Keratinocyte (primary cell): Measurements from ENCODE around the gene MAGI2. TPM values are rescaled to one million over a fixed set of nuclear protein-coding genes. Genes with fewer than 3 reads are reported as not detected.

ENCODE experiments used
- DNase-seq: peaks from one replicate; pipeline ENCODE4 v3.0.0-alpha.2; 2011; ENCODE audit warnings: low read depth, missing footprints, low spot score
- FAIRE-seq: peaks from 2 replicates; lab custom pipeline; 2011; peaks lifted over from hg19 to GRCh38; lab: Jason Lieb, UNC
- H2AFZ ChIP-seq: 2 replicates; pipeline ENCODE4 v1.6.0; 2012; ENCODE audit warnings: low read length, control low read depth, inconsistent platforms; ENCODE audit not compliant: control insufficient read depth
- H3K27ac ChIP-seq: 2 replicates; pipeline ENCODE4 v1.5.1; 2011; ENCODE audit warnings: low read length; ENCODE audit not compliant: control insufficient read depth, insufficient read depth
- H3K27me3 ChIP-seq: 3 replicates; pipeline ENCODE4 v1.6.0; 2011; ENCODE audit warnings: low read length; ENCODE audit not compliant: control insufficient read depth, insufficient read depth; ENCODE audit errors: extremely low read depth
- H3K36me3 ChIP-seq, 2 experiments: 2 replicates in 1 of 2; 3 replicates in 1 of 2; pipeline ENCODE4 v1.5.1; 2011; ENCODE audit warnings: low read length in 2 of 2, mild to moderate bottlenecking in 1 of 2; ENCODE audit not compliant: control insufficient read depth in 2 of 2, insufficient read depth in 2 of 2; ENCODE audit errors: extremely low read depth in 1 of 2
- H3K4me1 ChIP-seq: 3 replicates; pipeline ENCODE4 v1.5.1; 2011; ENCODE audit warnings: low read length; ENCODE audit not compliant: control insufficient read depth, insufficient read depth; ENCODE audit errors: extremely low read depth
- H3K4me2 ChIP-seq: 3 replicates; pipeline ENCODE4 v1.6.0; 2011; ENCODE audit warnings: low read depth, low read length; ENCODE audit not compliant: control insufficient read depth, insufficient read depth; ENCODE audit errors: extremely low read depth
- H3K4me3 ChIP-seq, 3 experiments: fragments of 200-600 bp in 1 of 3; sonication (generic) in 1 of 3; 2 replicates in 2 of 3; 3 replicates in 1 of 3; pipeline ENCODE4 v1.5.1; 2011 to 2016; ENCODE audit warnings: low read length in 3 of 3, mild to moderate bottlenecking in 3 of 3, control low read depth in 2 of 3, inconsistent platforms in 1 of 3, low read depth in 1 of 3, mixed read lengths in 1 of 3, mixed run types in 1 of 3, moderate library complexity in 1 of 3; ENCODE audit not compliant: control insufficient read depth in 2 of 3, insufficient read depth in 2 of 3; ENCODE audit errors: extremely low read depth in 1 of 3
- H3K79me2 ChIP-seq: 2 replicates; pipeline ENCODE4 v1.6.0; 2012; ENCODE audit warnings: low read length; ENCODE audit not compliant: control insufficient read depth, insufficient read depth
- H3K9ac ChIP-seq: 3 replicates; pipeline ENCODE4 v1.6.0; 2011; ENCODE audit warnings: low read length; ENCODE audit not compliant: control insufficient read depth, insufficient read depth; ENCODE audit errors: extremely low read depth
- H3K9me1 ChIP-seq: 3 replicates; pipeline ENCODE4 v1.6.0; 2011; ENCODE audit warnings: low read length; ENCODE audit not compliant: control insufficient read depth, insufficient read depth; ENCODE audit errors: extremely low read depth
- H3K9me3 ChIP-seq: 2 replicates; pipeline ENCODE4 v1.5.1; 2012; ENCODE audit warnings: low read depth, low read length; ENCODE audit not compliant: control insufficient read depth
- H4K20me1 ChIP-seq: 3 replicates; pipeline ENCODE4 v1.6.0; 2011; ENCODE audit warnings: low read length; ENCODE audit not compliant: control insufficient read depth, insufficient read depth; ENCODE audit errors: extremely low read depth
- CTCF ChIP-seq, 3 experiments: IDR thresholded peaks in 1 of 3; conservative IDR thresholded peaks in 1 of 3; optimal IDR thresholded peaks in 1 of 3; 2 replicates in 2 of 3; 3 replicates in 1 of 3; pipeline versions ENCODE3 to v1.5.1; 2011; ENCODE audit warnings: low read length in 3 of 3, mild to moderate bottlenecking in 3 of 3, moderate library complexity in 2 of 3, control low read depth in 1 of 3, inconsistent platforms in 1 of 3; ENCODE audit not compliant: insufficient read depth in 2 of 3; ENCODE audit errors: extremely low read depth in 1 of 3
- EZH2 ChIP-seq: IDR thresholded peaks from one replicate; pipeline ENCODE4 v1.6.1; 2012; ENCODE audit warnings: inconsistent platforms, mild to moderate bottlenecking, low read length, moderate library complexity
- dilution Hi-C: fragments of 300-500 bp; cut with MboI; formaldehyde crosslinking; loops from one replicate; pipeline ENCODE4 v1.7.0; 2020; ENCODE audit warnings: low sequenced_read_pairs; ENCODE audit not compliant: extremely low pct_ligation_motif_present
- polyA plus RNA-seq, 5 experiments: library from polyadenylated mRNA; depleted of rRNA in 3 of 5; stranded (reverse) in 3 of 5; stranded (forward) in 1 of 5; unstranded in 1 of 5; fragments of >200 nt; gene quantifications; 1 replicate in 1 of 5; 2 replicates in 3 of 5; 3 replicates in 1 of 5; pipeline versions ENCODE4 v1.2.1 to v1.2.3, GENCODE V29; 2011 to 2012; ENCODE audit warnings: missing spikeins in 2 of 5, low read depth in 1 of 5, low replicate concordance in 1 of 5

The MAGI2 gene
- polyA plus RNA-seq, 1 donor (not counting 4 experiments of a cell fraction or from before 2014, with no cell fraction given): 0.07 TPM

- Histone ChIP-seq H3K36me3 (no peaks in the 10 kb centered on the region), H3K4me2 (no peak overlapping the region), H3K79me2 (no peaks in the 10 kb centered on the region), H2AFZ (no peak overlapping the region), H4K20me1 (no peaks in the 10 kb centered on the region), H3K9me1 (no peaks in the 10 kb centered on the region), H3K9me3 (no peaks in the 10 kb centered on the region), H3K27me3 (no peaks in the 10 kb centered on the region), H3K9ac (no peak overlapping the region), H3K4me3 (no peak overlapping the region), H3K4me1 (no peaks in the 10 kb centered on the region), H3K27ac (no peak overlapping the region)
- dilution Hi-C loops: no loop called here
- TF ChIP-seq CTCF (optimal IDR thresholded peaks at IDR 0.05 in 1 of 3, IDR thresholded peaks at IDR 0.05 in 1 of 3, conservative IDR thresholded peaks at IDR 0.05 in 1 of 3; ENCODE audit: extremely low read depth in 1 of 3, insufficient read depth in 2 of 3, low read length in 3 of 3): no peak
- no peak for TF ChIP-seq EZH2
- FAIRE-seq (no peak), DNase-seq (no peak)
Observed at GRCh38 chr7:79124331-79124730, 329.1 kb downstream of the MAGI2 start.

- dilution Hi-C loops: no loop called here
- Histone ChIP-seq H3K9me1 (no peaks in the 10 kb centered on the region), H3K9me3 (no peaks in the 10 kb centered on the region), H3K79me2 (no peaks in the 10 kb centered on the region), H3K4me3 (no peak overlapping the region), H3K9ac (no peak overlapping the region), H3K27me3 (no peaks in the 10 kb centered on the region), H3K27ac (no peak overlapping the region), H3K4me2 (no peak overlapping the region), H4K20me1 (no peaks in the 10 kb centered on the region), H3K4me1 (no peaks in the 10 kb centered on the region), H2AFZ (no peak overlapping the region), H3K36me3 (no peaks in the 10 kb centered on the region)
- FAIRE-seq: no peak
- no peak for DNase-seq
- TF ChIP-seq EZH2: no peak
- TF ChIP-seq CTCF (optimal IDR thresholded peaks at IDR 0.05 in 1 of 3, IDR thresholded peaks at IDR 0.05 in 1 of 3, conservative IDR thresholded peaks at IDR 0.05 in 1 of 3; ENCODE audit: extremely low read depth in 1 of 3, insufficient read depth in 2 of 3, low read length in 3 of 3): no peak
Observed at GRCh38 chr7:79118143-79118542, 335.3 kb downstream of the MAGI2 start.
